ENCODE measurements around the gene BAK1. TPM values are rescaled to one million over a fixed set of nuclear protein-coding genes. Genes with fewer than 3 reads are reported as not detected.
"Not testable (repeated sequence)": the region's sequence is repeated elsewhere in the genome, so short reads cannot be mapped to it uniquely, and the experiment has no call there.

Gene BAK1
- polyA plus RNA-seq, 4 donors, result 20.2 to 28.4 (median 23.2) TPM

DNA sequence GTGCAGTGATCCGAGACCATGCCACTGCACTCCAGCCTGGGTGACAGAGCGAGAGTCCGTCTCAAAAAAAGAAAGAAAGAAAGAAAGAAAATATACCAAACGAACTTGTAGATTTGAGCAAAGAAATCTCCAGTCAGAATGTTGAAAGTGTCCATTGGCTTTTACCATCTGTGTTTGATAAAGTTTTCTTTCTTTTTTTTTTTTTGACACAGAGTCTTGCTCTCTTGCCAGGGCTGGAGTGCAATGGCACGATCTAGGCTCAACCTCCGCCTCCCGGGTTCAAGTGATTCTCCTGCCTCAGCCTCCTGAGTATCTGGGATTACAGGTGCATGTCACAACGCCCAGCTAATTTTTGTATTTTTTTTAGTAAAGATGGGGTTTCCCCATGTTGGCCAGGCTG, 21.3 kb downstream of the BAK1 start:
- no peak for DNase-seq (ENCODE audit: low read depth in 4 of 4, low spot score in 2 of 4)

DNA sequence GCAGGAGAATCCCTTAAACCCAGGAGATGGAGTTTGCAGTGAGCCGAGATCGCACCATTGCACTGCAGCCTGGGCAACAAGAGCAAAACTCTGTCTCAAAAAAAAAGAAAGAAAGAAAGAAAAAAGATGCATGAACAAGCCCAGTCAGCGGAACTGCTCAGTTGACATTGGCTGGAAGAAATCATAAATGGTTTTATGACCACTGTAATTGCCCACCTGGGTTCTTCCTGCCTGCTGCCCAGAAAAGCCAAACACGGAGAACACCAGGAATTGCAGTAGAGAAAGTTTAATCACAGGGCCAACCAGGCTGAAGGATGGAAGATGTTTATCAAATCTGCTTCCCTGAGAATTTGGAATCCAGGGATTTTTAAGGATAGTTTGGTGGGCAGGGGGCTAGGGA, 22.7 kb downstream of the BAK1 start:
- no peak for DNase-seq (ENCODE audit: low read depth in 4 of 4, low spot score in 2 of 4)

DNA sequence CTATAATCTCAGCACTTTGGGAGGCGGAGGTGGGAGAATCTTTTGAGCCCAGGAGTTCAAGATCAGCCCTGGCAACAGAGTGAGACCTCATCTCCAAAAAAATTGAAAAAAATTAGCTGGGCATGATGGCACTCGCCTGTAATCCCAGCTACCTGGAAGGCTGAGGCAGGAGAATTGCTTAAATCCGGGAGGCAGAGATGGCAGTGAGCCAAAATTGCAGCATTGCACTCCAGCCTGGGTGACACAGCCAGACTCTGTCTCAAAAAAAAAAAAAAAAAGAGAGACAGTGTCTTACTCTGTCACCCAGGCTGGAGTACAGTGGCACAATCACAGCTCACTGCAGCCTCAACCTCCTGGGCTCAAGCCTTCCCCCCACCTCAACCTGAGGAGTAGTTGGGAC, 27.2 kb downstream of the BAK1 start:
- not testable (repeated sequence) for DNase-seq (ENCODE audit: low read depth in 4 of 4, low spot score in 2 of 4)

DNA sequence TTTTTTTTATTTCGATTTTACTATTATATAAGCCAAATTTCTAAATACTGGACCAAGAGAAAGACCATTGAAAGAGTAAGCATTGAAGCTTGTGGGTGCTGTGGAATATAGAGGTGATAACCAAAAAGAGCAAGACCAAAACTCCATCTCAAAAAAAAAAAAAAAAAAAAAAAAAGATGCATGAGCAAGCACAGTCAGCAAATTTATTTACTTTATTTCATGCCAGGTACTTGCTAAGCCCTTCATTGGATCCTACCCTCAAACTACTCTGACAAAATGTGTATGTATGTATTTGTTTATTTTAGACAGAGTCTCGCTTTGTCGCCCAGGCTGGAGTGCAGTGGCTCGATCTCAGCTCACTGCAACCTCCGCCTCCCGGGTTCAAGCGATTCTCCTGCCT, 27.8 kb downstream of the BAK1 start:
- DNase-seq (ENCODE audit: low read depth in 4 of 4, low spot score in 2 of 4), result no peak

DNA sequence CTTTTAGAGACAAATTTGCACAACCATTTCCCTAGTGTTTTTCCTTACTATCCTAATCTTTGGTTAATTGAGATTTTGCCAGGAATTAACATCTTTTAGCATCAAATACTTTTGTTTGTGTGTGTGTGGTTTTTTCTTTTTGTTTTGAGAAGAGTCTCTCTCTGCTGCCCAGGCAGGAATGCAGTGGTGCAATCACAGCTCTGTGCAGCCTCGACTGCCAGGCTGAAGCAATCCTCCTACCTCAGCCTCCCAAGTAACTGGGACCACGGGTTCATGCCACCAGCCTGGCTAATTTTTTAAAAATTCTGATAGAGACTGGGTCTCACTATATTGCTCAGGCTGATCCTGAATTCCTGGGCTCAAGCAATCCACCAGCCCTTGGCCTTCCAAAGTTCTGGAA, 28.5 kb downstream of the BAK1 start:
- DNase-seq (ENCODE audit: low read depth in 4 of 4, low spot score in 2 of 4), result no peak

DNA sequence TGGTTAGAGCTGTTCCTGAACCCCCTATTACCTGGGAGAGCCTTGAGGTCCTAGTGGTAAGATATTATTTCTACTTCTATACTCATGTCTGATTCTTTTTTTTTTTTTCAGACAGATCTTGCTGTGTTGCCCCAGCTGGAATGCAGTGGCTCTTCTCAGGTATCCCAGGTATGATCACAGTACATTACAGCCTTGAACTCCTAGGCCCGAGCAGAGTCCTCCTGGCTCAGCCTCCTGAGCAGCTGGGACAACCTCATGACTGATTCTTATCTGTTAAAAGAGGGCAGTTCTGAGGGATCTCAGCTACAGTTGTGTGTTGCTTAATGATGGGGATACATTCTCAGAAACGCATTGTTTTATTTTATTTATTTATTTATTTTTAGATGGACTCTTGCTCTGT, 30.2 kb downstream of the BAK1 start:
- no peak for DNase-seq (ENCODE audit: low read depth in 4 of 4, low spot score in 2 of 4)

DNA sequence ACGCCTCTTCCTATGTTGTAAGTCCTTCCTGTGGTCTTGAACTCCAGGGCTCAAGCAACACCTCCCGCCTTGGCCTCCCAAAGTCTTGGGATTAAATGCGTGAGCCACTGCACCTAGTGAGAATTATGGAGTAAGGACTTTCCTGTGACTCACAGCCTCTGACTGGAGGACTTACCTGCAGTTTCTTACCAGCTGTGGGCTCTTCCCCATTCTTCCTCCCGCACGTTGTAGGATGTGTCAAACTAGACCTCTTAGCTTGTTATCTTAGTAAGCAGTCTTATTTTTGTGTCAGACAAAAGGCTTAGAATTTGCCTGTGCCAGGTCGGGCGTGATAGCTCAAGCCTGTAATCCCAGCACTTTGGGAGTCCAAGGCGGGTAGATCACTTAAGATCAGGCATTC, 30.9 kb downstream of the BAK1 start:
- DNase-seq (ENCODE audit: low read depth in 4 of 4, low spot score in 2 of 4), result no peak

DNA sequence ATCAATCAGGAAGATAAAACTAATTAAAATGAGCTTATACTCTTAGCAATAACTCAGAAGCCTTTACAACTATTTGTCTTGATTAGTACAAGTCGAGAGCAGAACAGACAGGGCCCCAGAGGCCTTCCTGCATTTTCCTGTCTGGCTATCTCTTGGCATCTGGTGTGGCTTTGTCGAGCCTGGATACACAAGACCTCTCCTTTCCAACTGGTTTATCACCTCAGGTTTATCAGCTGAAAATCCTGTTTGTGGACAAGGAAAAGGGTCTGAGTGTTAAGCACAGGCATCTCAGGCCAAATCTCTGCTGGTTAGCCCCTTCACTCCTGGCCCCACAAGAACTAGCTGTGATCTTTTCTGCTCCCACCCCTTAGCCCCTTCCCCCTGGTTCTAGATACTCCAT, 32.6 kb downstream of the BAK1 start:
- DNase-seq (ENCODE audit: low read depth in 4 of 4, low spot score in 2 of 4), result no peak

DNA sequence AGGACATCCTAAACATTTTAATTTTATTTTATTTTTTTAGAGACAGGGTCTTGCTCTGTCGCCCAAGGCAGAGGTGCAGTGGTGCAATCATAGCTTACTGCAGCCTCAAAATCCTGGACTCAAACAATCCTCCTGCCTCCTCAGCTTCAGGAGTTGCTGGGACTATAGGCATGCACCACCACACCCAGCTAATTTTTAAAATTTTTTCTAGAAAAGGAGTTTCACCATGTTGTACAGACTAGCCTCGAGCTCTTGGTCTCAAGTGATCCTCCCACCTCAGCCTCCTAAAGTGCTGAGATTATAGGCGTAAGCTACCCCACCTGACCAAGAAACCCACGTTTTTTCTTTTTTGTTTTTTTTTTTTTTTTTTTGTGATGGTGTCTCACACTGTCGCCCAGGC, 33.3 kb downstream of the BAK1 start:
- DNase-seq (ENCODE audit: low read depth in 4 of 4, low spot score in 2 of 4), result no peak

DNA sequence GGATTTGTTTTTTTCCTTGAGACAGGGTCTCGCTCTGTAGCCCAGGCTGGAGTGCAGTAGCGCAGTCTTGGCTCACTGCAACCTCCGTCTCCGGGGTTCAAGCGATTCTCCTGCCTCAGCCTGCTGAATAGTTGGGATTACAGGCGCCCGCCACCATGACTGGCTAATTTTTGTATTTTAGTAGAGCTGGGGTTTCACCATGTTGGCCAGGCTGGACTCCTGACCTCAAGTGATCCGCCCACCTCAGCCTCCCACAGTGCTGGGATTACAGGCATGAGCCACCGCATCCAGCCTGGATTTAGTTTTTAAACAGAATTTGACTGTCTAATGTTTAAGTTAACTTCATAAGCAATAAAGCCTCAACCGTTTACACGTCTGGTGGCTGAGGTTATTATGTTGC, 34.8 kb downstream of the BAK1 start:
- not testable (repeated sequence) for DNase-seq (ENCODE audit: low read depth in 4 of 4, low spot score in 2 of 4)

DNA sequence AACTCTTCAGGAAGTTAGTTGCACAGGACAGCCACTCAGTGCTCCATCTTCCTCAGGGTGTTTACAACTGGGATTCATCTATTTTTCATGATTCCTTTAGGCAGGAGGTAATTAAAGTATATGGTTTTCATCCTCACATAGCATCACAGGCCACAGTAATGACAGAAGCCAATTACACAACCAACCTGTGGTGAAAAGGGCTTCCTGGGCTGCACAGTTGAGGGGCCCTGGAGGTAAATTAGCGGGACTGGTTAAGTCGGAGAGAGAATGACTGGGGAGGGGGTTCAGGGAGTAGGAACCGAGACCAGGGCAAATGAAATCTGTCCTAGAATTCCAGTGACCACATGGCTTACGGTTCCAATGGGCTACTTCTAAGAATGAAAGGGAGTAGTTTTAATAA, 37.0 kb downstream of the BAK1 start:
- no peak for DNase-seq (ENCODE audit: low read depth in 4 of 4, low spot score in 2 of 4)

DNA sequence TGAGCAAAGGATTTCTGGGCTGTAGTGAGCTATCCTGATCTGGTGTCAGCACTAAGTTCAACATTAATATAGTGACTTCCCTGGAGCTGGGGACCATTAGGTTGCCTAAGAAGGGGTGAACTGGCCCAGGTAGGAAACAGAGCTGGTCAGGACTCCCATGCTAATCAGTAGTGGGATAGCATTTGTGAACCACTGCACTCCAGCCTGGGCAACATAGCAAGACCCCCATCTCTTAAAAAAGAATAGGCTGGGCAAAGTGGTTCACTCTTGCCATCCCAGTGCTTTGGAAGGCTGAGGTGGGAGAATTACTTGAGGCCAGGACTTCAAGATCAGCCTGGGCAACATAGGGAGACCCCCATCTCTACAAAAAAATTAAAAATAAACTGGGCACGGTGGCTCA, 39.3 kb downstream of the BAK1 start:
- DNase-seq (ENCODE audit: low read depth in 4 of 4, low spot score in 2 of 4), result no peak

DNA sequence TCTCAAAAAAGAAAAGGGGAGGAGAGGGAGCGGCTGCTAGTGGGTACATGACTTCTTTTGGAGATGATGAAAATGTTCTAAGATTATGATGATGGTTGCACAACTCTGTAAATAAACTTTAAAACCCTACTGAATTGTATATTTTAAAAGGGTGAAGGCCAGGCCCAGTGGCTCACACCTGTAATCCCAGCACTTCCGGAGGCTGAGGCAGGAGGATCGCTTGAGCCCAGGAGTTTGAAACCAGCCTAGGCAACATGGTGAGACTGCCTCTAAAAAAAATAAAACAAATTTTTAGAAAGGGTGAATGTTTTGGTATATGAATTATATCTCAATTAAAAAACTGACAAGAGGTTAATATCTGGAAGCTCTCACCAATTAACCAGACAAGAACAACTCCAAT, 45.4 kb downstream of the BAK1 start:
- DNase-seq (ENCODE audit: low read depth in 4 of 4, low spot score in 2 of 4), result no peak

DNA sequence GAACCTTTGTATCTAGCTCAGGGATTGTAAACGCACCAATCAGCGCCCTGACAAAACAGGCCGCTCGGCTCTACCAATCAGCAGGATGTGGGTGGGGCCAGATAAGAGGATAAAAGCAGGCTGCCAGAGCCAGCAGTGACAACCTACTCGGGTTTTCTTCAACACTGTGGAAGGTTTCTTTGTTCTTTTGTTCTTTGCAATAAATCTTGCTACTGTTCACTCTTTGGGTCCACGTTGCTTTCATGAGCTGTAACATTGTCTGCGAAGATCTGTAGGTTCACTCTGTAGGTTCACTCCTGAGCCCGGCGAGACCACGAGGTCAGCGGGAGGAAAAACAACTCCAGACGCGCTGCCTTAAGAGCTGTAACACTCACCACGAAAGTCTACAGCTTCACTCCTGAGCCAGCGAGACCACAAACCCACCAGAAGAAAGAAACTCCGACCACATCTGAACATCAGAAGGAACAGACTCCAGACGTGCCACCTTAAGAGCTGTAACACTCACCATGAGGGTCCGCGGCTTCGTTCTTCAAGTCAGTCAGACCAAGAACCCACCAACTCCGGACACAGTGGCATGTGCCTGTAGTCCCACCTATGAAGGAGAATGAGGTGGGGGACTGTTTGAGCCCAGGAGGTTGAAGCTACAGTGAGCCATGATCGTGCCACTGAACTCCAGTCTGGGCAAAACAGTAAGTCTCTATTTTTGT, 46.8 kb downstream of the BAK1 start:
- not testable (repeated sequence) for DNase-seq (ENCODE audit: low read depth in 4 of 4, low spot score in 2 of 4)

DNA sequence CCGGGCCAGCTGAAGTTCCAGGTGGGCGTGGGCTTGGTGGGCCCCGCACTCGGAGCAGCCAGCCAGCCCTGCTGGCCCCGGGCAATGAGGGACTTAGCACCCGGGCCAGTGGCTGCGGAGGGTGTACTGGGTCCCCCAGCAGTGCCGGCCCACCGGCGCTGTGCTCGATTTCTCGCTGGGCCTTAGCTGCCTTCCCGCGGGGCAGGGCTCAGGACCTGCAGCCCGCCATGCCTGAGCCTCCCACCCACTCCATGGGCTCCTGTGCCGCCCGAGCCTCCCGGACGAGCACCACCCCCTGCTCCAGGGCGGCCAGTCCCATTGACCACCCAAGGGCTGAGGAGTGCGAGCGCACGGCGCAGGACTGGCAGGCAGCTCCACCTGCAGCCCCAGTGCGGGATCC, 47.6 kb downstream of the BAK1 start:
- not testable (repeated sequence) for DNase-seq (ENCODE audit: low read depth in 4 of 4, low spot score in 2 of 4)

DNA sequence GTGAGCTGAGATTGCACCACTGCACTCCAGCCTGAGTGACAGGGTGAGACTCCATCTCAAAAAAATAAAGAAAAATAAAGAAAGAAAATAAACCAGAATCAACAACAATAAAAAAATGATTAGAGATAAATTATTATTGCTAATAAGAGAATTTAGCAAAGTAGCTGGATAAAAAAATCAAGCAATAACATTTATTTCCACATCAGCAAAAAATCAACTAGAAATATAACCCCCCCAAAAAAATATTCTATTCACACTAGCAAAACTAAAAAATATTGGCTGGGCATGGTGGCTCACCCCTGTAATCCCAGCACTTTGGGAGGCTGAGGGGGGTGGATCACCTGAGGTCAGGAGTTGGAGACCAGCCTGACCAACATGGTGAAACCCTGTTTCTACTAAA, 49.5 kb downstream of the BAK1 start:
- not testable (repeated sequence) for DNase-seq (ENCODE audit: low read depth in 4 of 4, low spot score in 2 of 4)

Other genes with a start within 250 kb of the BAK1 start
- gene KIFC1, start 188.5 kb downstream of the BAK1 start, polyA plus RNA-seq (ENCODE audit: insufficient read length in 4 of 4), result 10 to 100 TPM; 35.9 to 49.1 (median 43.3) TPM
- 10 to 100 TPM; 59.1 to 87.0 (median 75.9) TPM for gene PHF1, start 169.3 kb downstream of the BAK1 start, polyA plus RNA-seq (ENCODE audit: insufficient read length in 4 of 4)
- gene CUTA, start 162.2 kb downstream of the BAK1 start, polyA plus RNA-seq (ENCODE audit: insufficient read length in 4 of 4), result 100 to 1,000 TPM; 218 to 288 (median 238) TPM
- 10 to 100 TPM; 18.2 to 50.2 (median 37.3) TPM for gene SYNGAP1, start 160.2 kb downstream of the BAK1 start, polyA plus RNA-seq (ENCODE audit: insufficient read length in 4 of 4)
- 10 to 100 TPM; 14.1 to 16.9 (median 14.6) TPM for gene ZBTB9, start 125.7 kb downstream of the BAK1 start, polyA plus RNA-seq (ENCODE audit: insufficient read length in 4 of 4)
- gene ITPR3, start 41.0 kb upstream of the BAK1 start, polyA plus RNA-seq (ENCODE audit: insufficient read length in 4 of 4), result 10 to 100 TPM in 1 of 4 donors, 1 to 10 TPM in 3; 7.9 to 10.4 (median 8.4) TPM
- gene UQCC2, start 131.4 kb upstream of the BAK1 start, polyA plus RNA-seq (ENCODE audit: insufficient read length in 4 of 4), result 10 to 100 TPM; 55.9 to 87.9 (median 59.4) TPM
- 1 to 10 TPM in 1 of 4 donors, under 1 TPM in 3; 0.91 to 1.2 (median 0.94) TPM for gene IP6K3, start 166.6 kb upstream of the BAK1 start, polyA plus RNA-seq (ENCODE audit: insufficient read length in 4 of 4)
- gene LEMD2, start 208.9 kb upstream of the BAK1 start, polyA plus RNA-seq (ENCODE audit: insufficient read length in 4 of 4), result 10 to 100 TPM; 62.3 to 82.4 (median 71.2) TPM
- 1 to 10 TPM; 1.3 to 2.4 (median 1.5) TPM for gene MLN, start 223.7 kb upstream of the BAK1 start, polyA plus RNA-seq (ENCODE audit: insufficient read length in 4 of 4)